Ramos (cell line): Measurements from ENCODE around the gene PRKN.

Experiments used
- in situ Hi-C: fragments of 300-500 bp; cut with MboI; formaldehyde crosslinking; loops from one replicate; pipeline ENCODE4 v1.14.3; 2022; ENCODE audit warnings: low sequenced_read_pairs; ENCODE audit not compliant: unreplicated experiment

PRKN gene

GRCh38 chr6:162712694-162713093 lies 14.9 kb downstream of the PRKN start:
- in situ Hi-C loops = no loop called here

- in situ Hi-C loops = no loop called here
These were observed 16.2 kb downstream of the PRKN start for GRCh38 chr6:162711376-162711775.

- in situ Hi-C loops = no loop called here
These were observed 16.6 kb downstream of the PRKN start for GRCh38 chr6:162710936-162711335.

- in situ Hi-C loops = no loop called here
These were observed 17.1 kb downstream of the PRKN start for GRCh38 chr6:162710419-162710818.

GRCh38 chr6:162709431-162709830 lies 18.1 kb downstream of the PRKN start:
- in situ Hi-C loops = no loop called here

- in situ Hi-C loops = no loop called here
These were observed 18.6 kb downstream of the PRKN start for GRCh38 chr6:162708971-162709370.

- in situ Hi-C loops = no loop called here
These were observed 21.3 kb downstream of the PRKN start for GRCh38 chr6:162706232-162706631.

GRCh38 chr6:162705736-162706135 lies 21.8 kb downstream of the PRKN start:
- in situ Hi-C loops = no loop called here

- in situ Hi-C loops = no loop called here
These were observed 23.6 kb downstream of the PRKN start for GRCh38 chr6:162704001-162704400.

GRCh38 chr6:162702446-162702845 lies 25.1 kb downstream of the PRKN start:
- in situ Hi-C loops = no loop called here

- in situ Hi-C loops = no loop called here
These were observed 26.0 kb downstream of the PRKN start for GRCh38 chr6:162701551-162701950.

- in situ Hi-C loops = no loop called here
These were observed 26.6 kb downstream of the PRKN start for GRCh38 chr6:162700966-162701365.

GRCh38 chr6:162699961-162700360 lies 27.6 kb downstream of the PRKN start:
- in situ Hi-C loops = no loop called here

GRCh38 chr6:162698440-162698839 lies 29.1 kb downstream of the PRKN start:
- in situ Hi-C loops = no loop called here

- in situ Hi-C loops = no loop called here
These were observed 29.6 kb downstream of the PRKN start for GRCh38 chr6:162697872-162698403.

- in situ Hi-C loops = no loop called here
These were observed 37.4 kb downstream of the PRKN start for GRCh38 chr6:162690158-162690557.

GRCh38 chr6:162688751-162689345 lies 38.7 kb downstream of the PRKN start:
- in situ Hi-C loops = no loop called here

- in situ Hi-C loops = no loop called here
These were observed 42.0 kb downstream of the PRKN start for GRCh38 chr6:162685586-162685985.

GRCh38 chr6:162684961-162685360 lies 42.6 kb downstream of the PRKN start:
- in situ Hi-C loops = no loop called here

GRCh38 chr6:162684052-162684451 lies 43.5 kb downstream of the PRKN start:
- in situ Hi-C loops = no loop called here

GRCh38 chr6:162683135-162683534 lies 44.4 kb downstream of the PRKN start:
- in situ Hi-C loops = no loop called here

GRCh38 chr6:162681447-162681846 lies 46.1 kb downstream of the PRKN start:
- in situ Hi-C loops = no loop called here
